Measurements from ENCODE around the gene PHYHIPL.
"Not testable (repeated sequence)": the region's sequence is repeated elsewhere in the genome, so short reads cannot be mapped to it uniquely, and the experiment has no call there.

PHYHIPL gene

GRCh38 chr10:59190332-59190731 is 13.9 kb downstream of the PHYHIPL start:
- in situ Hi-C loops (cut with MboI; ENCODE audit: low sequenced_read_pairs) = no loop called here

- in situ Hi-C loops (cut with MboI; ENCODE audit: low sequenced_read_pairs) = no loop called here
Observed at GRCh38 chr10:59206204-59206720, 29.8 kb downstream of the PHYHIPL start.

- in situ Hi-C loops (cut with MboI; ENCODE audit: low sequenced_read_pairs) = no loop called here
Observed at GRCh38 chr10:59212301-59212798, 35.9 kb downstream of the PHYHIPL start.

- in situ Hi-C loops (cut with MboI; ENCODE audit: low sequenced_read_pairs) = no loop called here
Observed at GRCh38 chr10:59214160-59214559, 37.7 kb downstream of the PHYHIPL start.

- in situ Hi-C loops (cut with MboI; ENCODE audit: low sequenced_read_pairs) = no loop called here
Observed at GRCh38 chr10:59216178-59216869, 39.9 kb downstream of the PHYHIPL start.

GRCh38 chr10:59222788-59223187 is 46.3 kb downstream of the PHYHIPL start:
- in situ Hi-C loops (cut with MboI; ENCODE audit: low sequenced_read_pairs) = no loop called here

GRCh38 chr10:59223597-59223996 is 47.2 kb downstream of the PHYHIPL start:
- in situ Hi-C loops (cut with MboI; ENCODE audit: low sequenced_read_pairs) = not testable (repeated sequence)

GRCh38 chr10:59225211-59225610 is 48.8 kb downstream of the PHYHIPL start:
- in situ Hi-C loops (cut with MboI; ENCODE audit: low sequenced_read_pairs) = loop anchor here (25.0 kb wide), 1 partner anchor 387 kb away; no protein-coding TSS in a partner anchor

GRCh38 chr10:59227136-59227673 is 50.8 kb downstream of the PHYHIPL start:
- in situ Hi-C loops (cut with MboI; ENCODE audit: low sequenced_read_pairs) = loop anchor here (25.0 kb wide), 1 partner anchor 385 kb away; no protein-coding TSS in a partner anchor

- in situ Hi-C loops (cut with MboI; ENCODE audit: low sequenced_read_pairs) = loop anchor here (25.0 kb wide), 1 partner anchor 383 kb away; no protein-coding TSS in a partner anchor
Observed at GRCh38 chr10:59229441-59229840, 53.0 kb downstream of the PHYHIPL start.

- in situ Hi-C loops (cut with MboI; ENCODE audit: low sequenced_read_pairs) = loop anchor here (25.0 kb wide), 1 partner anchor 378 kb away; no protein-coding TSS in a partner anchor
Observed at GRCh38 chr10:59234194-59234593, 57.8 kb downstream of the PHYHIPL start.

GRCh38 chr10:59234816-59235429 is 58.5 kb downstream of the PHYHIPL start:
- in situ Hi-C loops (cut with MboI; ENCODE audit: low sequenced_read_pairs) = loop anchor here (25.0 kb wide), 1 partner anchor 377 kb away; no protein-coding TSS in a partner anchor

- in situ Hi-C loops (cut with MboI; ENCODE audit: low sequenced_read_pairs) = loop anchor here (25.0 kb wide), 1 partner anchor 376 kb away; no protein-coding TSS in a partner anchor
Observed at GRCh38 chr10:59236064-59236697, 59.7 kb downstream of the PHYHIPL start.

- in situ Hi-C loops (cut with MboI; ENCODE audit: low sequenced_read_pairs) = loop anchor here (25.0 kb wide), 1 partner anchor 375 kb away; no protein-coding TSS in a partner anchor
Observed at GRCh38 chr10:59237775-59238174, 61.3 kb downstream of the PHYHIPL start.

GRCh38 chr10:59239108-59239507 is 62.7 kb downstream of the PHYHIPL start:
- in situ Hi-C loops (cut with MboI; ENCODE audit: low sequenced_read_pairs) = loop anchor here (25.0 kb wide), 1 partner anchor 373 kb away; no protein-coding TSS in a partner anchor

- in situ Hi-C loops (cut with MboI; ENCODE audit: low sequenced_read_pairs) = loop anchor here (25.0 kb wide), 1 partner anchor 372 kb away; no protein-coding TSS in a partner anchor
Observed at GRCh38 chr10:59240582-59241183, 64.2 kb downstream of the PHYHIPL start.

GRCh38 chr10:59242057-59242456 is 65.6 kb downstream of the PHYHIPL start:
- in situ Hi-C loops (cut with MboI; ENCODE audit: low sequenced_read_pairs) = loop anchor here (25.0 kb wide), 1 partner anchor 370 kb away; no protein-coding TSS in a partner anchor

- in situ Hi-C loops (cut with MboI; ENCODE audit: low sequenced_read_pairs) = loop anchor here (25.0 kb wide), 1 partner anchor 369 kb away; no protein-coding TSS in a partner anchor
Observed at GRCh38 chr10:59242991-59243390, 66.5 kb downstream of the PHYHIPL start.

GRCh38 chr10:59243611-59244195 is 67.3 kb downstream of the PHYHIPL start:
- in situ Hi-C loops (cut with MboI; ENCODE audit: low sequenced_read_pairs) = loop anchor here (25.0 kb wide), 1 partner anchor 369 kb away; no protein-coding TSS in a partner anchor

GRCh38 chr10:59244871-59245270 is 68.4 kb downstream of the PHYHIPL start:
- in situ Hi-C loops (cut with MboI; ENCODE audit: low sequenced_read_pairs) = loop anchor here (25.0 kb wide), 1 partner anchor 367 kb away; no protein-coding TSS in a partner anchor

Data from HL-60/S4 (cell line).